ENCODE data around the gene ELAC2. TPM values are rescaled to one million over a fixed set of nuclear protein-coding genes. Genes with fewer than 3 reads are reported as not detected.

Gene ELAC2
- total and polyA plus RNA-seq, 10 of the 15 experiments (the other 5 are each of a cell fraction or from before 2014, with no cell fraction given) = 5.1 to 146 (median 79.4) TPM

DNA sequence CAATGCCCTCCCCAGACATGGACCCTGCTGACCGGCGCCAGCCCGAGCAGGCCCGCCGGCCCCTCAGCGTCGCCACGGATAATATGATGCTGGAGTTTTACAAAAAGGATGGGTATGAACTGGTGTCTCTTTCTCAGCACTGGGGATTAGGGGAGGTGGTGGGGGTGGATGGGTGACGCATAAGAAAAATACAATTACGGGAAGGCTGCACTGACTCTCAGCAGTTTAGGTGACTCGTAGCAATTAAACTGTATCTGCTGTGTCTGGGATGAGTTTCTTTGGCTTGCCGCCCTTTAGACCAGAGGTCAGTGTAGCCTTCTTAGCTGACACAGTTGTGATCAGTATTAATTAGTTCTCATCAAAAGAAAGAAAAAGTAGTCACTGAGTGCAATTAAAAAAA, 59.0 kb downstream of the ELAC2 start:
- no peaks in the 10 kb centered on the region for H3K4me1 ChIP-seq (ENCODE audit: control insufficient read depth, insufficient read depth, low read length)
- H3K4me2 ChIP-seq (ENCODE audit: control insufficient read depth, insufficient read depth) = no peak overlapping the region
- H3K4me3 ChIP-seq = no peak overlapping the region
- no peak overlapping the region for H3K27ac ChIP-seq (ENCODE audit: control insufficient read depth, insufficient read depth)
- POLR2A ChIA-PET = no interaction called here
- intact Hi-C loops (cut with micrococcal nuclease; ENCODE audit: unreplicated experiment) (no loop called here), in situ Hi-C loops (cut with MboI) (no loop called here)
- FAIRE-seq (no peak), ATAC-seq (no peak), DNase-seq (ENCODE audit: low read depth, low spot score) (no peak)
- CTCF ChIA-PET = no interaction called here
- H3K9me3 ChIP-seq (replicated peaks; ENCODE audit: control insufficient read depth, insufficient read depth, low read length) = no peaks in the 10 kb centered on the region; the same call in 2 of the 3 replicates
- TF ChIP-seq TBL1XR1 (IDR thresholded peaks at IDR 0.05; ENCODE audit: low read depth, low read length) (no peak), ZNF622 (IDR thresholded peaks at IDR 0.05) (no peak), ZNF274 (IDR thresholded peaks at IDR 0.05; ENCODE audit: insufficient read depth, insufficient read length) (no peak), RCOR1 (conservative IDR thresholded peaks at IDR 0.05; ENCODE audit: low read depth, low read length) (no peak), HDAC2 (IDR thresholded peaks at IDR 0.05) (no peak), CHD1 (IDR thresholded peaks at IDR 0.05; ENCODE audit: low read depth, low read length) (no peak), CREM (IDR thresholded peaks at IDR 0.05; ENCODE audit: low read depth) (no peak), POLR2AphosphoS2 (IDR thresholded peaks at IDR 0.05; ENCODE audit: low read depth, low read length) (no peak), SIX5 (IDR thresholded peaks at IDR 0.05; ENCODE audit: low read depth, low read length, severe bottlenecking) (no peak), BCL11A (IDR thresholded peaks at IDR 0.05; ENCODE audit: low read depth, low read length) (no peak)
- TF ChIP-seq, protein P1, sequence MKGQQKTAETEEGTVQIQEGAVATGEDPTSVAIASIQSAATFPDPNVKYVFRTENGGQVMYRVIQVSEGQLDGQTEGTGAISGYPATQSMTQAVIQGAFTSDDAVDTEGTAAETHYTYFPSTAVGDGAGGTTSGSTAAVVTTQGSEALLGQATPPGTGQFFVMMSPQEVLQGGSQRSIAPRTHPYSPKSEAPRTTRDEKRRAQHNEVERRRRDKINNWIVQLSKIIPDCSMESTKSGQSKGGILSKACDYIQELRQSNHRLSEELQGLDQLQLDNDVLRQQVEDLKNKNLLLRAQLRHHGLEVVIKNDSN (IDR thresholded peaks at IDR 0.05; ENCODE audit: borderline replicate concordance, extremely low read length, insufficient read depth, low read depth, low read length) = no peak
- TF ChIP-seq, protein P2, sequence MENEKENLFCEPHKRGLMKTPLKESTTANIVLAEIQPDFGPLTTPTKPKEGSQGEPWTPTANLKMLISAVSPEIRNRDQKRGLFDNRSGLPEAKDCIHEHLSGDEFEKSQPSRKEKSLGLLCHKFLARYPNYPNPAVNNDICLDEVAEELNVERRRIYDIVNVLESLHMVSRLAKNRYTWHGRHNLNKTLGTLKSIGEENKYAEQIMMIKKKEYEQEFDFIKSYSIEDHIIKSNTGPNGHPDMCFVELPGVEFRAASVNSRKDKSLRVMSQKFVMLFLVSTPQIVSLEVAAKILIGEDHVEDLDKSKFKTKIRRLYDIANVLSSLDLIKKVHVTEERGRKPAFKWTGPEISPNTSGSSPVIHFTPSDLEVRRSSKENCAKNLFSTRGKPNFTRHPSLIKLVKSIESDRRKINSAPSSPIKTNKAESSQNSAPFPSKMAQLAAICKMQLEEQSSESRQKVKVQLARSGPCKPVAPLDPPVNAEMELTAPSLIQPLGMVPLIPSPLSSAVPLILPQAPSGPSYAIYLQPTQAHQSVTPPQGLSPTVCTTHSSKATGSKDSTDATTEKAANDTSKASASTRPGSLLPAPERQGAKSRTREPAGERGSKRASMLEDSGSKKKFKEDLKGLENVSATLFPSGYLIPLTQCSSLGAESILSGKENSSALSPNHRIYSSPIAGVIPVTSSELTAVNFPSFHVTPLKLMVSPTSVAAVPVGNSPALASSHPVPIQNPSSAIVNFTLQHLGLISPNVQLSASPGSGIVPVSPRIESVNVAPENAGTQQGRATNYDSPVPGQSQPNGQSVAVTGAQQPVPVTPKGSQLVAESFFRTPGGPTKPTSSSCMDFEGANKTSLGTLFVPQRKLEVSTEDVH (IDR thresholded peaks at IDR 0.05; ENCODE audit: low read depth, partially characterized antibody) = no peak
- TF ChIP-seq, protein P3, sequence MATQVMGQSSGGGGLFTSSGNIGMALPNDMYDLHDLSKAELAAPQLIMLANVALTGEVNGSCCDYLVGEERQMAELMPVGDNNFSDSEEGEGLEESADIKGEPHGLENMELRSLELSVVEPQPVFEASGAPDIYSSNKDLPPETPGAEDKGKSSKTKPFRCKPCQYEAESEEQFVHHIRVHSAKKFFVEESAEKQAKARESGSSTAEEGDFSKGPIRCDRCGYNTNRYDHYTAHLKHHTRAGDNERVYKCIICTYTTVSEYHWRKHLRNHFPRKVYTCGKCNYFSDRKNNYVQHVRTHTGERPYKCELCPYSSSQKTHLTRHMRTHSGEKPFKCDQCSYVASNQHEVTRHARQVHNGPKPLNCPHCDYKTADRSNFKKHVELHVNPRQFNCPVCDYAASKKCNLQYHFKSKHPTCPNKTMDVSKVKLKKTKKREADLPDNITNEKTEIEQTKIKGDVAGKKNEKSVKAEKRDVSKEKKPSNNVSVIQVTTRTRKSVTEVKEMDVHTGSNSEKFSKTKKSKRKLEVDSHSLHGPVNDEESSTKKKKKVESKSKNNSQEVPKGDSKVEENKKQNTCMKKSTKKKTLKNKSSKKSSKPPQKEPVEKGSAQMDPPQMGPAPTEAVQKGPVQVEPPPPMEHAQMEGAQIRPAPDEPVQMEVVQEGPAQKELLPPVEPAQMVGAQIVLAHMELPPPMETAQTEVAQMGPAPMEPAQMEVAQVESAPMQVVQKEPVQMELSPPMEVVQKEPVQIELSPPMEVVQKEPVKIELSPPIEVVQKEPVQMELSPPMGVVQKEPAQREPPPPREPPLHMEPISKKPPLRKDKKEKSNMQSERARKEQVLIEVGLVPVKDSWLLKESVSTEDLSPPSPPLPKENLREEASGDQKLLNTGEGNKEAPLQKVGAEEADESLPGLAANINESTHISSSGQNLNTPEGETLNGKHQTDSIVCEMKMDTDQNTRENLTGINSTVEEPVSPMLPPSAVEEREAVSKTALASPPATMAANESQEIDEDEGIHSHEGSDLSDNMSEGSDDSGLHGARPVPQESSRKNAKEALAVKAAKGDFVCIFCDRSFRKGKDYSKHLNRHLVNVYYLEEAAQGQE (IDR thresholded peaks at IDR 0.05; ENCODE audit: low read depth, low read length) = no peak
- H3K27me3 ChIP-seq (replicated peaks in 1 of 2; ENCODE audit: control insufficient read depth in 2 of 2, insufficient read depth in 2 of 2, low read length in 1 of 2) = no peaks in the 10 kb centered on the region
- H3K36me3 ChIP-seq (ENCODE audit: control insufficient read depth in 2 of 2, insufficient read depth in 2 of 2, low read length in 1 of 2) = no peaks in the 10 kb centered on the region; a peak in 1 of 4 replicates
- H4K20me1 ChIP-seq (ENCODE audit: control insufficient read depth, insufficient read depth) = no peaks in the 10 kb centered on the region
- RAD21 ChIA-PET (ENCODE audit: unreplicated experiment) = no interaction called here
- SMC1A ChIA-PET (ENCODE audit: uncharacterized antibody, unreplicated experiment) = no interaction called here
- WGBS (ENCODE audit: insufficient coverage, insufficient replicate concordance, low lambda C conversion rate, missing lambda C conversion rate) = 90% methylated on average over 12 of the region's 12 CpGs
- BruUV-seq (replicated peaks) = no TSS peak
- H3K9ac ChIP-seq (ENCODE audit: control insufficient read depth, insufficient read depth, low read length) = no peak overlapping the region
- H2AFZ ChIP-seq (ENCODE audit: control insufficient read depth, low read depth, low read length) = no peak overlapping the region
- H3K79me2 ChIP-seq (ENCODE audit: control insufficient read depth, insufficient read depth, low read length) = no peaks in the 10 kb centered on the region

All from GM12878 (cell line).